T47D (cell line): ENCODE measurements around the gene PYCARD.
"Not testable (repeated sequence)": the region's sequence is repeated elsewhere in the genome, so short reads cannot be mapped to it uniquely, and the experiment has no call there.

ENCODE experiments used
- DNase-seq, 2 experiments: peaks; one replicate each; pipeline versions ENCODE4 v3.0.0 to v3.0.0-alpha.2; 2011 to 2012; ENCODE audit warnings: low read depth in 1 of 2, low spot score in 1 of 2
- JUND ChIP-seq: IDR thresholded peaks from 2 replicates; pipeline ENCODE4 v1.6.1; 2012; ENCODE audit warnings: low read depth
- in situ Hi-C: cut with HindIII; loops from 2 replicates; pipeline ENCODE4 v1.10.0; 2016; ENCODE audit warnings: low sequenced_read_pairs, low pct_unique_long_range_greater_than_20kb

PYCARD gene

DNA sequence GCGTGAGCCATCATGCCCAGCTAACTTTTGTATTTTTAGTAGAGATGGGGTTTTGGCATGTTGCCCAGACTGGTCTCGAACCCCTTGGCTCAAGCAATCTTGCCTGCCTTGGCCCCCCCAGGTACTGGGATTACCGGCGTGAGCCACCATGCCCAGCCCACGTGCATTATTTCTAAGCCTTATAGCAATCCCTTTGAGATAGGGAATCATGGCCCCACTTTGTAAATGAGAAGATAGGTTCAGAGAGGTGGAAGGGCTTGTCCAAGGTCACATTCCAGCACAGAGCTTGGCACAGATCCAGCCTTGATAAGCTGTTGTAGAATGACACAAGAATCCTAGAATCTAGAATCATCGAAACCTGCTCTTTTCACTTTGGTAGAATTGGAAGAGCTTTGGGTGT lies 4.2 kb upstream of the PYCARD start:
- DNase-seq, result no peak
- in situ Hi-C loops, result no loop called here
- TF ChIP-seq JUND, result no peak

DNA sequence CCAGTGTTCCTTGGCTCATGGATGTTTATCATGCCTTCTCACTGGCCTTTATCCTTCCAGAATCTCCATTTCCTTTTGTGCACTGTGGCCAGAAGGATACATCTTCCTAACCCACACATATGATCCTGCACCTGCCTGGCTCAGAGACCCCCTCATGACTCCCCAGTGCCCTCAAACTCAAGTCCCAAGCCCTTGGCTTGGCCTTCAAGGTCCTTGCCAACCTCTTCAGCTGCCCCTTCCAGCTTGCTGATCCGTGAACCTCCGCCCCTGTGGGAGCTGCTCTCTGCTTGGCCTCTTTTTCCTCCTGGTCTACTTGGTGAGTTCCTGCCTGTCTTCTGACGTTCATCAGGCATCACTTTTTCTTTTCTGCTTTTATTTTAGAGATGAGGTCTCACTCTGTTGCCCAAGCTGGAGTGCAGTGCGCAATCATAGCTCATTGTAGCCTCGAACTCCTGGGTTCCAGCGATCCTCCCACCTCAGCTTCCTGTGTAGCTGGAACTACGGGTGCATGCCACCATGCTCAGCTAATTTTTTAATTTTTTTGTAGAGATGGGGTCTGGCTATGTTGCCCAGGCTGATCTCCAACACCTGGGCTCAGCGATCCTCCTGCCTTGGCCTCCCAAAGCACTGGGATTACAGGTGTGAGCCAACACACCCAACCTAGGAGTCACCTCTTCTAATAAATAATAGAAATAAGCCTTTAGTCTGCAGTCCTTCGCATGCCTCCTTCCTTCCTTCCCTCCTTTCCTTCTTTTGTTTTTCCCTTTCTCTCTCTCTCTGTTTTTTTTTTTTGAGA lies 2.5 kb upstream of the PYCARD start:
- in situ Hi-C loops, result no loop called here
- DNase-seq, result no peak
- no peak for TF ChIP-seq JUND

DNA sequence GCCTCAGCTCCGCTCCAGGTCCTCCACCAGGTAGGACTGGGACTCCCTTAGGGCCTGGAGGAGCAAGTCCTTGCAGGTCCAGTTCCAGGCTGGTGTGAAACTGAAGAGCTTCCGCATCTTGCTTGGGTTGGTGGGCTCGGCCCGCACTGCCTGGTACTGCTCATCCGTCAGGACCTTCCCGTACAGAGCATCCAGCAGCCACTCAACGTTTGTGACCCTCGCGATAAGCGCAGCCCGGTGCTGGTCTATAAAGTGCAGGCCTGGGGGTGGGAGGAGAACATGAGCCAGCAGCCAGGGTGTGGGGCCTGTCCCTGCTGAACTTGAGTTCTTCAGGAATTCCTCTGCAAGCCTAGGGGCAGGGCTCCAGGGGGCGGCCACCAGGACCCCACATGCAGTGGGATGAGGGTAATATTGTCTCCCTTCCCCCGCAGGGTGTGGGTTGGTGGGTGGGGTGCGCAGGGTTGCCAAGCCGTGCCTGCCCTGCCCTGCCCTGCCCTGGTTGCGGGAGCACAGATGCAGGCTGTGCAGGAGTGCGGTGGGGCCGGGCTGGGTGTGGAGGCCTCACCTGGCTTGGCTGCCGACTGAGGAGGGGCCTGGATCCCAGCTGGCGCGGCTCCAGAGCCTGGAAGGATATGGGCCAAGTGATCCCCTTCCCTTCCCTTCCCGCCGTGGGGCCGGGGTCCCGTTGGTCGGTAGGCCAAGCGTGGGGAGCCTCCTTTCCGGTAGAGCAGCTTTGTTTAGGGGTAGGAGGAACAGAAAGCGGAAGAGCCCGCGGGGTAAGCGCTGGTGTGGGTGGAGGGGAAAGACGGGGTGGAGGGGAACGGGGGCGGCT lies 762 bp downstream of the PYCARD start:
- in situ Hi-C loops, result no loop called here
- TF ChIP-seq JUND, result no peak
- no peak for DNase-seq

DNA sequence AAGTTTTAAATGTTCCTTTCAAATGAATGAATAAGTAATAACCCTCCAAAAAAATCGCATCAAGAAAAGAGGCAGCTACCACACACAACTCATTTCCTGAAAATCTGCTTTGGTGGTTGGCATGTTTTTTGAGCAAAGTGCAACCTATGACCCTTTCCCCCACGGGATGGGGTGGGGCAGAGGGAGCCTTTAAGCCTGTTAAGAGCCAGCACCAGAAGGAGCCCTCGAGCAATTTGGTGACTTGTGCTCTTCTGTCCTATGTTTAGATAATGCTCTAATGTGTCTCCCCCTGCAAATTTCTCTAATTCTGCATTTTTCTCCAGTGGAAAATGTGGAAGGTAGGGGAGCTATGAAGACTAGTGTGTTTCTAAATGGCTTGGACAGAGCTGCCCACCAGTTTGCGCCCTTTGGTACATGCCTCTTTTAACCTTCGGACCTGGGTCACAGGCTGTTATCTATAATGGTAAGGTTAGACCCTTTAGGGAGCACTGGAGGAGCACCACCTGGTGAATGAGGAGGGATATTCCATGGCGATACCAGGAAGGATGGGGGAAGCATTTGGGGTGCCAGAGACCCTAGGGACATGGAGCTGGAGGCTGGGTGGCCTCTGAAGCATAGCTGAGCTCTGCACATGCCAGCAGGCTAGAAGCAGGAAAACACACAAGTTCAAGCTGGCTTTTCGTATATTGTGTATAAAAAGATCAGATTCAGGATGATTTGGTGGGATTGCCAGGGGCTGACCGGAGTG lies 1.6 kb downstream of the PYCARD start:
- in situ Hi-C loops, result no loop called here
- TF ChIP-seq JUND, result no peak
- DNase-seq, result no peak

DNA sequence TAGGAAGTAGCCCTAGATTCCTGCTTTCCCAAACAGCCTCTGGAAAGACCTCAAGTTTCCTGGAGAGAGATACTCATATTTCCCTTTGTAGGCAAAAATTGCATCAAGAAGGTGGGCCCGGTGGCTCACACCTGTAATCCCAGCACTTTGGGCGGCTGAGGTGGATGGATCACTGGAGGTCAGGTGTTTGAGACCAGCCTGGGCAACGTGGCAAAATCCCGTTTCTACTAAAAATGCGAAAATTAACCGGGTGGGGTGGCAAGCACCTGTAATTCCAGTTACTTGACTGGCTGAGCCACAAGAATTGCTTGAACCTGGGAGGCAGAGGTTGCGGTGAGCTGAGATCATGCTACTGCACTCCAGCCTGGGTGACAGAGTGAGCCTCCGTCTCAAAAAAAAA lies 2.4 kb downstream of the PYCARD start:
- in situ Hi-C loops, result not testable (repeated sequence)

DNA sequence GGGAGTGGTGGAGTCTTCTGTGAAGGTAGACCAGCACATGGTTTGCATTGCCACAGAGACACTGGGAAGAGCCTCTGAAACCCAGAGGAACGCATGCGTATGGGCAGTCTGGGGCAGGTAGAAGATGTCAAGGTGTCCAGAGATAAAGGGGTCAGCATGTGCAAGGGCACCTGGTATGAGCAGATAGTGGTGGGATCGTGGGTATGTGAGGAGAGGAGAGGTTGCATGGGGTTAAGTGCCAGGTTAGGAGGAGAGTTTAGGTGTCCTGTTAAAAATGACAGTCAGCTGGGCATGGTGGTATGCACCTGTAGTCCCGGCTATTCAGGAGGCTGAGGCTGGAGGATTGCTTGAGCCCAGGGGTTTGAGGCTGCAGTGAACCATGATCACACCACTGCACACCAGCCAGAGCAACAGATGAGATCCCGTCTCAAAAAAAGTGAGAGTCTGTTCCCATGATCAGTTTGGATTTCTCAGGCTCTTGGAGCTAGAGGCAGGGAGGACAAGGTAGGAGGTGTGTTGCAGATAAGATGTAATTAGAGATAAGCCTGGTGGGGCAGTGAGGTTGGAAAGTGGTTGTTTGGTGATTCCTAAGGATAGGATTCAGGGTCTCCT lies 3.0 kb downstream of the PYCARD start:
- in situ Hi-C loops, result no loop called here
- no peak for TF ChIP-seq JUND
- DNase-seq, result no peak

More for the DNA sequence above, 2.4 kb downstream of the PYCARD start:
- not testable (repeated sequence) for DNase-seq

DNA sequence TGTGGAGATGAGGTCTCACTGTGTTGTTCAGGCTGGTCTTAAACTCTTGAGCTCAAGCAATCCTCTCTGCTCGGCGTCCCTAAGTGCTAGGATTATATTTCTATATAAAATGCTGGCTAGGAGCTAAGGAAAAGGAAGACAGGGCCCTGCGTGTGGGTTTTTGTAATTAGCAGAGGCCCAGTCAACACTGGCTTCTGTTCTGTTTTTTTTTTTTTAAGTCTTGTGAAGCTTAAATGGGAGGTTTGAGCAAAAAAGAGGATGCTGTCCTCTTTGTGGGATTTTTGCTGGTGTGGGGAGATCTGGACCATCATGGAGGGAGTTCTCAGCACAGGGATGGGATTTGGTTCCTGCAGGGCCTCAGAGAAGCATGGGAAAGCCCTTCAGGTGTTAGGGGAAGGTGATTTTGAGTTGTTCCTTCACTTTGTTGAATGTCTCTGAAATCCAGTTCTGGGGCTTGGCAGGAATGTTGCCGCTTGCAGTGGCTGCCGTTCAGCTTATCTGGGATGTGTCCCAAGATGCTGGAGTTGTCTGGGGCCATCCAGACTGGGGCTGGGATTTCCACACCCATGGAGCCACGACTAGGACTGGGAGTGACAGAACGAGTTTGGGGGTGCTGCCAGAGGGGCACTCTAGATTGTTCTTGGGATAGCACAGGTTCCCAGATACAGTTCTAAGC lies 4.2 kb downstream of the PYCARD start:
- DNase-seq, result no peak
- in situ Hi-C loops, result no loop called here
- TF ChIP-seq JUND, result no peak

DNA sequence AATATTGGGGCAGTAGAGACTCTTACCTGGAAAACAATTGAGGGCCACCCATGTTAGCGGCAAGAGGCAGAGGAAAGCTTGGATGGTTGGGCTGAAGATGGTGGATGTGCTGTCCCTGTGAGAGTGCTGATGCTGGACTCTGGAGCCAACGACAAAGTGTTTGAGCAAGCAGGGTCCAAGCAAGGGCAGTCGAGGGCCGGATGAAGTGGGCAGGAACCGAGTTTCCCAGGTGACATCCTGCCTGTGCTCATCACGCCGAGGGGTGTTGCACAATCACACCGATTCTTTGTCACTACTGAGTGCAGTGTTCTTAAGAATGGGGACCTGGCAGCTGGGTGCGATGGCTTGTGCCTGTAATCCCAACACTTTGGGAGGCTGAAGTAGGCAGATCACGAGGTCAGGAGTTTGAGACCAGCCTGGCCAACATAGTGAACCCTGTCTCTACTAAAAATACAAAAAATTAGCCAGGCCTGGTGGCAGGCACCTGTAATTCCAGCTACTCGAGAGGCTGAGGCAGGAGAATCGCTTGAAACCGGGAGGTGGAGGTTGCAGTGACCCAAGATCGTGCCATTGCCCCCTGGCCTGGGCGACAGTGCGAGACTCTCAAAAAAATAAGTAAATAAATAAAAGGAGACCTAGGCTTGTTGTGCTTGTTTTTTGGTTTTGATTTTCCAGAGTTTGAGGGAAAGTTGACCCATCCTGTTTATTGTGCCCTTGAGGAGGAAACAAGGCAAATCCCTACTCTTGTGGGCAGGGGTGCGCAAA lies 6.1 kb downstream of the PYCARD start:
- TF ChIP-seq JUND, result no peak
- no peak for DNase-seq
- in situ Hi-C loops, result no loop called here

DNA sequence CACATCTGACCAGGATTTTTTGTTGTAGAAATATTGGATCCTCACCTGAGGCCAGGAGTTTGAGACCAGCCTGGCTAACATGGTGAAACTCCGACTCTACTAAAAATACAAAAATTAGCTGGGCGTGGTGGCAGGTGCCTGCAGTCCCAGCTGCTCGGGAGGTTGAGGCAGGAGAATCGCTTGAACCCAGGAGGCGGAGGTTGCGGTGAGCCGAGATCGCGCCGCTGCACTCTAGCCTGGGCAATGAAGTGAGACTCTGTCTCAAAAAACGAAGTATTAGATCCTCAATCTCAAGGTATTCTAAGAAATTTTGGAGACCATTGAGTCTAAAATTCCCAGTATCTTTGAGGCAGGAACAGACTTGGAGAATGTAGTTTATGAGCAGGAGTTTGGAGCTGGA lies 6.7 kb downstream of the PYCARD start:
- in situ Hi-C loops, result not testable (repeated sequence)

DNA sequence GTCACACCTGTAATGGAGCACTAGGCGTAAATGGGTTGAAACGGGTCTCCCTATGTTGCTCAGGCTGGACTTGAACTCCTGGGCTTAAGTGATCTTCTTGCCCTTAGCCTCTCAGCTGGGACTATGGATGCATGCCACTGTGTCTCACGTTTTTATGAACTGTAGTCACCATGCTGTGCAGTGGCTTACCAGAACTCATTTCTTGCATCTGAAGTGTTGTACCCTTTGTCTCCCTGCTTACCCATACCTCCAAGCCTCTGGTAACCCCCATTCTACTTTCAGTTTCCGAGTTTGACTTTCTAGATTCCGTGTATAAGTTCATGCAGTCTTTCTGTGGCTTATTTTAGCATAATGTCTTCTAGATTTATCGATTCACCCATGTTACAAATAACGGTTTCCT lies 7.7 kb downstream of the PYCARD start:
- in situ Hi-C loops, result no loop called here
- DNase-seq, result no peak
- no peak for TF ChIP-seq JUND

More for the DNA sequence above, 6.7 kb downstream of the PYCARD start:
- DNase-seq, result not testable (repeated sequence)

DNA sequence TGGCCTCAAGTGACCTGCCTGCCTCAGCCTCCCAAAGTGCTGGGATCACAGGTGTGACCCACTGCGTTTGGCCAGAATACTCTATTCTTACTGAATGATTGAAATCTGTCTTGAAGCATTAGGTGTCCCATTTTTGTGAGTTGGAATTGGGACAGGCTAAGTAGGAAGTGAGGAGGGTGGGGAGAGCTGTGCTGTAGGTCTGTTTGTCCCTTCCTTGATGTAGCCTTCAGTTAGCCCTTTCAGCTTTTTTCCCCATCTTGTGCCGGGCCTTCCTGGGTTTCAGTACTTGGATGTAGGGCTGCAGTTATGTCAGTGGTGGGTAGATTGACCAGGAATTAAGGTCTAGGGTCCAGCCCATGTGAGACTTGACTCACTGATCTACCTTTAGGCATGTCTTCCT lies 8.7 kb downstream of the PYCARD start:
- in situ Hi-C loops, result no loop called here
- no peak for TF ChIP-seq JUND
- no peak for DNase-seq
